ENCODE results near the gene ZC3H7A.

DNA sequence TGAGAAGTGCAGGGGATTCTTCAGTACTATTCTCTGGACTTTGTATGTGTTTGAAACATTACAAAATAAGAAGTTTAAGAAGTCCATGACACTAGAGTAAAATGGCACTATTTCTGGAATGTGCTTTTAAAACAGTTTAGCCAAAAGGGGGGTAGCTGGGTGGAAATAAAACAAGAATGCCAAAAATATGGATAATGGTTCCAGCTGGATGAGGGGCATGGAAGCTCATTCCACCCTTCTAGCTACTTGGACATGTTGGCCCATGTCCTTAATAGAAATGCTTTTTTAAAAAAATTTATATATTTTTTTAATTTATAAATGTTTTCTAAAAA is 13.1 kb downstream of the ZC3H7A start:
- TF ChIP-seq EP300 (IDR thresholded peaks at IDR 0.05; ENCODE audit: low read depth in 2 of 2, low read length in 2 of 2) (no peak), EP300 (CRISPR knock-in tag; IDR thresholded peaks at IDR 0.05; ENCODE audit: borderline replicate concordance) (no peak), JDP2 (CRISPR knock-in tag; IDR thresholded peaks at IDR 0.05; ENCODE audit: borderline replicate concordance) (no peak), SMARCC2 (IDR thresholded peaks at IDR 0.05) (no peak), TAF1 (CRISPR knock-in tag; IDR thresholded peaks at IDR 0.05) (no peak)
- TF ChIP-seq, protein P1, sequence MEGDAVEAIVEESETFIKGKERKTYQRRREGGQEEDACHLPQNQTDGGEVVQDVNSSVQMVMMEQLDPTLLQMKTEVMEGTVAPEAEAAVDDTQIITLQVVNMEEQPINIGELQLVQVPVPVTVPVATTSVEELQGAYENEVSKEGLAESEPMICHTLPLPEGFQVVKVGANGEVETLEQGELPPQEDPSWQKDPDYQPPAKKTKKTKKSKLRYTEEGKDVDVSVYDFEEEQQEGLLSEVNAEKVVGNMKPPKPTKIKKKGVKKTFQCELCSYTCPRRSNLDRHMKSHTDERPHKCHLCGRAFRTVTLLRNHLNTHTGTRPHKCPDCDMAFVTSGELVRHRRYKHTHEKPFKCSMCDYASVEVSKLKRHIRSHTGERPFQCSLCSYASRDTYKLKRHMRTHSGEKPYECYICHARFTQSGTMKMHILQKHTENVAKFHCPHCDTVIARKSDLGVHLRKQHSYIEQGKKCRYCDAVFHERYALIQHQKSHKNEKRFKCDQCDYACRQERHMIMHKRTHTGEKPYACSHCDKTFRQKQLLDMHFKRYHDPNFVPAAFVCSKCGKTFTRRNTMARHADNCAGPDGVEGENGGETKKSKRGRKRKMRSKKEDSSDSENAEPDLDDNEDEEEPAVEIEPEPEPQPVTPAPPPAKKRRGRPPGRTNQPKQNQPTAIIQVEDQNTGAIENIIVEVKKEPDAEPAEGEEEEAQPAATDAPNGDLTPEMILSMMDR (CRISPR knock-in tag; IDR thresholded peaks at IDR 0.05) = no peak
- TF ChIP-seq, protein P2, sequence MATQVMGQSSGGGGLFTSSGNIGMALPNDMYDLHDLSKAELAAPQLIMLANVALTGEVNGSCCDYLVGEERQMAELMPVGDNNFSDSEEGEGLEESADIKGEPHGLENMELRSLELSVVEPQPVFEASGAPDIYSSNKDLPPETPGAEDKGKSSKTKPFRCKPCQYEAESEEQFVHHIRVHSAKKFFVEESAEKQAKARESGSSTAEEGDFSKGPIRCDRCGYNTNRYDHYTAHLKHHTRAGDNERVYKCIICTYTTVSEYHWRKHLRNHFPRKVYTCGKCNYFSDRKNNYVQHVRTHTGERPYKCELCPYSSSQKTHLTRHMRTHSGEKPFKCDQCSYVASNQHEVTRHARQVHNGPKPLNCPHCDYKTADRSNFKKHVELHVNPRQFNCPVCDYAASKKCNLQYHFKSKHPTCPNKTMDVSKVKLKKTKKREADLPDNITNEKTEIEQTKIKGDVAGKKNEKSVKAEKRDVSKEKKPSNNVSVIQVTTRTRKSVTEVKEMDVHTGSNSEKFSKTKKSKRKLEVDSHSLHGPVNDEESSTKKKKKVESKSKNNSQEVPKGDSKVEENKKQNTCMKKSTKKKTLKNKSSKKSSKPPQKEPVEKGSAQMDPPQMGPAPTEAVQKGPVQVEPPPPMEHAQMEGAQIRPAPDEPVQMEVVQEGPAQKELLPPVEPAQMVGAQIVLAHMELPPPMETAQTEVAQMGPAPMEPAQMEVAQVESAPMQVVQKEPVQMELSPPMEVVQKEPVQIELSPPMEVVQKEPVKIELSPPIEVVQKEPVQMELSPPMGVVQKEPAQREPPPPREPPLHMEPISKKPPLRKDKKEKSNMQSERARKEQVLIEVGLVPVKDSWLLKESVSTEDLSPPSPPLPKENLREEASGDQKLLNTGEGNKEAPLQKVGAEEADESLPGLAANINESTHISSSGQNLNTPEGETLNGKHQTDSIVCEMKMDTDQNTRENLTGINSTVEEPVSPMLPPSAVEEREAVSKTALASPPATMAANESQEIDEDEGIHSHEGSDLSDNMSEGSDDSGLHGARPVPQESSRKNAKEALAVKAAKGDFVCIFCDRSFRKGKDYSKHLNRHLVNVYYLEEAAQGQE (IDR thresholded peaks at IDR 0.05; ENCODE audit: borderline replicate concordance in 1 of 2, low read depth in 1 of 2, low read length in 2 of 2) = no peak

All from HepG2 (cell line).